Measurements from ENCODE around the gene PSMD13.
"Not testable (repeated sequence)": the region's sequence is repeated elsewhere in the genome, so short reads cannot be mapped to it uniquely, and the experiment has no call there.

The PSMD13 gene

GRCh38 chr11:218815-219593 lies 17.8 kb upstream of the PSMD13 start:
- no peak for FAIRE-seq

GRCh38 chr11:220641-221215 lies 16.0 kb upstream of the PSMD13 start:
- FAIRE-seq: not testable (repeated sequence)

GRCh38 chr11:221539-221938 lies 15.2 kb upstream of the PSMD13 start:
- no peak for FAIRE-seq

GRCh38 chr11:221998-222789 lies 14.6 kb upstream of the PSMD13 start:
- no peak for FAIRE-seq

GRCh38 chr11:223026-223789 lies 13.6 kb upstream of the PSMD13 start:
- FAIRE-seq: no peak

GRCh38 chr11:223884-224283 lies 12.9 kb upstream of the PSMD13 start:
- no peak for FAIRE-seq

GRCh38 chr11:224424-224823 lies 12.4 kb upstream of the PSMD13 start:
- no peak for FAIRE-seq

- no peak for FAIRE-seq
Observed at GRCh38 chr11:225734-226453, 10.9 kb upstream of the PSMD13 start.

- no peak for FAIRE-seq
Observed at GRCh38 chr11:227824-228379, 8.9 kb upstream of the PSMD13 start.

- no peak for FAIRE-seq
Observed at GRCh38 chr11:230431-230830, 6.3 kb upstream of the PSMD13 start.

GRCh38 chr11:232783-233565 lies 3.8 kb upstream of the PSMD13 start:
- FAIRE-seq: no peak

- no peak for FAIRE-seq
Observed at GRCh38 chr11:235180-235579, 1.6 kb upstream of the PSMD13 start.

GRCh38 chr11:235609-235996 lies 1.2 kb upstream of the PSMD13 start:
- FAIRE-seq: no peak

GRCh38 chr11:235997-236773 lies 591 bp upstream of the PSMD13 start, which contains the start of gene SIRT3:
TSS of gene SIRT3 (minus strand) at chr11:236342. CDS start at chr11:236328, 14 bp downstream.
- FAIRE-seq: no peak

- not testable (repeated sequence) for FAIRE-seq
Observed at GRCh38 chr11:238346-238745, 1.6 kb downstream of the PSMD13 start.

GRCh38 chr11:240315-240714 lies 3.5 kb downstream of the PSMD13 start:
- no peak for FAIRE-seq

- FAIRE-seq: no peak
Observed at GRCh38 chr11:241634-242033, 4.9 kb downstream of the PSMD13 start.

GRCh38 chr11:244376-244775 lies 7.6 kb downstream of the PSMD13 start:
- no peak for FAIRE-seq

GRCh38 chr11:249062-249461 lies 12.3 kb downstream of the PSMD13 start:
- FAIRE-seq: no peak

GRCh38 chr11:250274-250673 lies 13.5 kb downstream of the PSMD13 start:
- FAIRE-seq: no peak

Measured in colon (tissue), 2 donors.